ENCODE data around the gene SLC13A4.

Gene SLC13A4

DNA sequence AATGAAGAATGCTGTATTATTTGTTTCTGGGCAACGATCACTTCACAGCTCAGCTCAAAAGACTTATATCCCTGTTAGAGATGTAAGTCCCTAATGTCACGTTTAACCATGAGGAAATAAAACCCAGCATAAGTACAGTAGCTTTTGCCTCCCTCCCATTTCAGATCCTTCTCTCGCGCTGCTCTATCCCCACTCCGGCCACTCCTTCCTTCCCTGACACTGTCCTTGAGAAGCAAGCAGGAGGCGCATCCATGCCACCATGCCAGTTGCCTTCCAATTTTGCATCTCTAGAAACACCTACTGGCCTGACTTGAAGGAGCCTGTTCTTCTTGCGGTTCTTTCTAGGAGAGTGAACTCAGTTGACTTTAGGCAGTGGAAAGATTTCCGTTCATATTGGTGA lies 19.4 kb upstream of the SLC13A4 start:
- no peak overlapping the region for H3K4me2 ChIP-seq

DNA sequence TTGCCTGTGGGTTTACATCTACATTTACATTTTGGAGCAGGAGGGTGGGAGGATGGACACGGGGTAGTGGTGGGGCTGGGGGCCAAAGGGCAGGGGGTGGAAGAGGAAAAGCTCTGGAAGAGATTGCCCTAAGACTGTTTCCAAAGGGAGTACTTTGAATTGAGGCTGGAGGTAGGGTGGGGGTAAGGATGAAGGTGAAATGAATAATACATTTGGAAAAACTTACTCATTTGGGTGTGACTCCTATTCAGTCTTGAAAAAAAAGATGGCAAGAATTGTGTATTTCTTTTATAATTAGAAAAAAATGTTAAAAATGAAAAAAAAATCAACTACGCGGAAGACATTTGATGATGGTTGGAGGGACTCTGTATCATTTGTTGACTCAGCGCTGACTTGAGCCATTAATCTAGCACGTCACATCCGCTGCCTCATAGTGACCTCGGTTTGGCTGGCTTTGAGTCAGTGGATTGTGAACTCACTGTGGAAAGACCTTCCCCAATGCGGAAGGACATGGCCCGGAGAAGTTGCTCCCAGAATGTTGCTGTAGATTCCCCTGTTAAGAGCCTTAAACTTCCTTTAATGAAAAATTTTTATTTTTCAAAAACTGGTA lies 17.8 kb upstream of the SLC13A4 start:
- Histone ChIP-seq H3K9ac (no peak overlapping the region), H3K4me2 (no peak overlapping the region), H3K79me2 (ENCODE audit: insufficient read depth, low read depth) (no peaks in the 10 kb centered on the region), H2AFZ (ENCODE audit: low read depth) (no peak overlapping the region), H4K20me1 (ENCODE audit: insufficient read depth) (no peaks in the 10 kb centered on the region), H3K36me3 (ENCODE audit: insufficient read depth) (no peaks in the 10 kb centered on the region), H3K27me3 (ENCODE audit: insufficient read depth, low read depth) (no peaks in the 10 kb centered on the region), H3K4me3 (IDR thresholded peaks at IDR 0.05; ENCODE audit: insufficient read depth, low read depth, low read length) (no peak overlapping the region), H3K4me1 (ENCODE audit: low read depth, poor library complexity, severe bottlenecking) (no peaks in the 10 kb centered on the region), H3K27ac (no peak overlapping the region)
- TF ChIP-seq, protein P1, sequence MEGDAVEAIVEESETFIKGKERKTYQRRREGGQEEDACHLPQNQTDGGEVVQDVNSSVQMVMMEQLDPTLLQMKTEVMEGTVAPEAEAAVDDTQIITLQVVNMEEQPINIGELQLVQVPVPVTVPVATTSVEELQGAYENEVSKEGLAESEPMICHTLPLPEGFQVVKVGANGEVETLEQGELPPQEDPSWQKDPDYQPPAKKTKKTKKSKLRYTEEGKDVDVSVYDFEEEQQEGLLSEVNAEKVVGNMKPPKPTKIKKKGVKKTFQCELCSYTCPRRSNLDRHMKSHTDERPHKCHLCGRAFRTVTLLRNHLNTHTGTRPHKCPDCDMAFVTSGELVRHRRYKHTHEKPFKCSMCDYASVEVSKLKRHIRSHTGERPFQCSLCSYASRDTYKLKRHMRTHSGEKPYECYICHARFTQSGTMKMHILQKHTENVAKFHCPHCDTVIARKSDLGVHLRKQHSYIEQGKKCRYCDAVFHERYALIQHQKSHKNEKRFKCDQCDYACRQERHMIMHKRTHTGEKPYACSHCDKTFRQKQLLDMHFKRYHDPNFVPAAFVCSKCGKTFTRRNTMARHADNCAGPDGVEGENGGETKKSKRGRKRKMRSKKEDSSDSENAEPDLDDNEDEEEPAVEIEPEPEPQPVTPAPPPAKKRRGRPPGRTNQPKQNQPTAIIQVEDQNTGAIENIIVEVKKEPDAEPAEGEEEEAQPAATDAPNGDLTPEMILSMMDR (conservative IDR thresholded peaks at IDR 0.05; ENCODE audit: low read depth, low read length) = no peak

More for the DNA sequence above, 19.4 kb upstream of the SLC13A4 start:
- Histone ChIP-seq H2AFZ (ENCODE audit: low read depth) (no peak overlapping the region), H3K4me3 (IDR thresholded peaks at IDR 0.05; ENCODE audit: insufficient read depth, low read depth, low read length) (no peak overlapping the region), H3K27ac (no peak overlapping the region), H3K79me2 (ENCODE audit: insufficient read depth, low read depth) (no peaks in the 10 kb centered on the region), H3K27me3 (ENCODE audit: insufficient read depth, low read depth) (no peaks in the 10 kb centered on the region), H3K36me3 (ENCODE audit: insufficient read depth) (no peaks in the 10 kb centered on the region), H4K20me1 (ENCODE audit: insufficient read depth) (no peaks in the 10 kb centered on the region), H3K4me1 (ENCODE audit: low read depth, poor library complexity, severe bottlenecking) (no peaks in the 10 kb centered on the region), H3K9ac (no peak overlapping the region)
- TF ChIP-seq, protein P1 (conservative IDR thresholded peaks at IDR 0.05; ENCODE audit: low read depth, low read length) = no peak

DNA sequence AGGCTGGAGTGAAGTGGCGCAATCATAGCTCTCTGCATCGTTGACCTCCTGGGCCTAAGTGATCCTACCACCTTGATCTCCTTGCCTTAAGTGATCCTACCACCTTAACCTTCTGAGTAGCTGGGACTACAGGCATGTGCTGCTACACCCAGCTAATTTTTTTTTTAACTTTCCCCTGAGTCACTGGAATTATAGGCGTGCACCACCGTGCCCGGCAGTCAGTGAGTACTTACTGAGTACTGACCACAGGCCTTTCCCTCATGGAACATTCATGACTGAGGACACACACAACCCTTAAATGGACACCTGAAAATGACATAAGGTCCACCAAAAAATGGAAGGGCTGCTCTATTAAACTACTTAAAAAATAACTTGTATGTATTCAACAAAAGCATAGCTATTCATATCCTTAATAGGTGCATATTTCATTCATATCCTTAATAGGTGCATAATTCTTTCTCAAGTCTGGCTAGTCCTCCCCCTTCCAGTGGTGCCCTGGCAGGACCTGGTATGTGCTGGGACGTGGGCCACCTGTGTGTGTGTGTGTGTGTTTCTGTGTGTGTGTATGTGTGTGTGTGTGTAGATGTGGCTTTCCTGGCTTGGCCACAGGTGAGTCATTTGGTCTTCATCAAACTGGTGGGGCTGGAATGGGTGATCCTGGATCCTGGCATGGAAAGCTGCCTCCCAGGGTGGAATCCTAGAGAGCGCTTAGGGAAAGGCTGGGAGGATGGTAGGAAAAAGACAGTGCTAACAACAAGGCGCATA lies 17.1 kb upstream of the SLC13A4 start:
- Histone ChIP-seq H3K9ac (no peak overlapping the region), H4K20me1 (ENCODE audit: insufficient read depth) (no peaks in the 10 kb centered on the region), H2AFZ (ENCODE audit: low read depth) (no peak overlapping the region), H3K4me3 (IDR thresholded peaks at IDR 0.05; ENCODE audit: insufficient read depth, low read depth, low read length) (no peak overlapping the region), H3K79me2 (ENCODE audit: insufficient read depth, low read depth) (no peaks in the 10 kb centered on the region), H3K27me3 (ENCODE audit: insufficient read depth, low read depth) (no peaks in the 10 kb centered on the region), H3K4me1 (ENCODE audit: low read depth, poor library complexity, severe bottlenecking) (no peaks in the 10 kb centered on the region), H3K4me2 (no peak overlapping the region), H3K36me3 (ENCODE audit: insufficient read depth) (no peaks in the 10 kb centered on the region), H3K27ac (no peak overlapping the region)
- TF ChIP-seq, protein P1 (conservative IDR thresholded peaks at IDR 0.05; ENCODE audit: low read depth, low read length) = no peak

DNA sequence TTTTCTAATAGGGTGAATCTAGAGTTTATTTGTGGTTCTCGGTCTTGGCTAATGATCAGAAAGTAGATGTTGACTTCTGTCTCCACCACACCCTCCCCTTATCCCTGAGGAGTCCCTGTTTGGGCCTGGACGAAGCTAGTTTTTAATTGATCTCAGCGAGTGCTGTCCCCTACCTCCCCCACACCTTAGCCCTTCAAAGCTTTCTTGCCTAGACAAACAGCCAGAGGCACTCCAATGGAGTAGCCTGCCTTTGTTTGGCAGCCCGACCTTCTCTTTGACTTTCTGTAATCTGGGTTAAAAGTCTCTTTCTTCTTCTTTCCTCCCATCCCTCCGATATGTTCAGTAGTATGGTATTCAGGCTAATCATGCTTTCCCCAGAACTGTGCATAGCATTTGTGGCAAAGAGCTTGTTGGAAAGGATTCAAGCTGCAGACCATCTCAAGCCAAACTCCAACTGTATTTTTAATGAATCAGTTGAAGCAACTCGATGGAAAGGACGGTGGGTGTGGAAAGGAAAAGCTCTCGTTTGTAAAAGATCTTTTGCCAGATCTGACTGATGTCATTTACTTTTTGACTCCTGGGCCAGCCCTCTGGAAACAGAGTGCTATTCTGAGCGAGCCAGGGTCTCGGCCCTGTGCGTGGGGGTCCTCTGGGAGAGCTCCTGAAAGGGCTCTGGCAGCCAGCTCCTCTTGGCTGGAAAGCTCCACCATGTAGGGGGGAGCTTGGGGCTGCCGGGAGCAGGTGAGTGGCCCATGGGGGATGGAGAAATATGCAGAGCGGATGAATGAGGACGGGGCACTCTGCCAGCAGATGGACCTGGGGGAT lies 16.1 kb upstream of the SLC13A4 start:
- Histone ChIP-seq H3K4me2 (no peak overlapping the region), H3K79me2 (ENCODE audit: insufficient read depth, low read depth) (no peaks in the 10 kb centered on the region), H4K20me1 (ENCODE audit: insufficient read depth) (no peaks in the 10 kb centered on the region), H3K4me1 (ENCODE audit: low read depth, poor library complexity, severe bottlenecking) (no peaks in the 10 kb centered on the region), H3K27me3 (ENCODE audit: insufficient read depth, low read depth) (no peaks in the 10 kb centered on the region), H3K36me3 (ENCODE audit: insufficient read depth) (no peaks in the 10 kb centered on the region), H3K27ac (no peak overlapping the region), H3K9ac (no peak overlapping the region), H2AFZ (ENCODE audit: low read depth) (no peak overlapping the region), H3K4me3 (IDR thresholded peaks at IDR 0.05; ENCODE audit: insufficient read depth, low read depth, low read length) (no peak overlapping the region)
- TF ChIP-seq, protein P1 (conservative IDR thresholded peaks at IDR 0.05; ENCODE audit: low read depth, low read length) = no peak
